ENCODE results near the gene ERP27. TPM values are rescaled to one million over a fixed set of nuclear protein-coding genes. Genes with fewer than 3 reads are reported as not detected.

The ERP27 gene
- polyA plus RNA-seq, 2 of the 4 experiments (the other 2 are of a cell fraction), result 0.09 to 0.28 TPM

GRCh38 chr12:14959463-14959862 is 21.1 kb upstream of the ERP27 start:
- no peak for TF ChIP-seq ATOH8 (CRISPR knock-in tag; IDR thresholded peaks at IDR 0.05; ENCODE audit: low read depth)
- no peak for TF ChIP-seq BCL3 (IDR thresholded peaks at IDR 0.05)
- no peak for TF ChIP-seq NPAS2 (CRISPR knock-in tag; IDR thresholded peaks at IDR 0.05; ENCODE audit: borderline replicate concordance)
- TF ChIP-seq USF2 (IDR thresholded peaks at IDR 0.05), result no peak
- TF ChIP-seq GATA3 (IDR thresholded peaks at IDR 0.05; ENCODE audit: borderline replicate concordance), result no peak
- no peak for TF ChIP-seq BHLHE40 (IDR thresholded peaks at IDR 0.05; ENCODE audit: low read depth, low read length)
- no peak for TF ChIP-seq RNF2 (IDR thresholded peaks at IDR 0.05; ENCODE audit: borderline replicate concordance, low read depth)
- TF ChIP-seq REST (IDR thresholded peaks at IDR 0.05), result no peak
- TF ChIP-seq HOXB13 (CRISPR knock-in tag; IDR thresholded peaks at IDR 0.05; ENCODE audit: low read depth), result no peak
- TF ChIP-seq PBX3 (IDR thresholded peaks at IDR 0.05), result no peak
- no peak for TF ChIP-seq CBX8 (IDR thresholded peaks at IDR 0.05)
- TF ChIP-seq CHD4 (IDR thresholded peaks at IDR 0.05; ENCODE audit: borderline replicate concordance), result no peak
- TF ChIP-seq TFCP2L1 (CRISPR knock-in tag; IDR thresholded peaks at IDR 0.05), result no peak
- TF ChIP-seq TP53 (CRISPR knock-in tag; IDR thresholded peaks at IDR 0.05), result no peak
- TF ChIP-seq CBX2 (IDR thresholded peaks at IDR 0.05; ENCODE audit: borderline replicate concordance, low read depth), result no peak
- no peak for TF ChIP-seq NFE2L2 (conservative IDR thresholded peaks at IDR 0.05; ENCODE audit: low read length)
- no peak for TF ChIP-seq ZSCAN20 (CRISPR knock-in tag; IDR thresholded peaks at IDR 0.05)
- no peak for TF ChIP-seq MAX (IDR thresholded peaks at IDR 0.05)
- no peak overlapping the region for H3K4me3 ChIP-seq
- no peak for DNase-seq (ENCODE audit: low read depth in 1 of 2, low spot score in 1 of 2)
- no peak overlapping the region for H3K27ac ChIP-seq
- no peak for ATAC-seq
- FAIRE-seq, result no peak
- POLR2A ChIA-PET, result no interaction called here
- CTCF ChIA-PET, result interaction anchor here (0.6 kb wide), 1 partner anchor 203 kb away, joined by 4 read pairs; no protein-coding TSS in a partner anchor
- H3K4me2 ChIP-seq, result no peak overlapping the region
- 53% methylated on average over 3 of the region's 3 CpGs for WGBS (ENCODE audit: missing lambda C conversion rate)
- H3K4me1 ChIP-seq, result peaks cover 8% of the 10 kb centered on the region; the same call in 1 of the 3 replicates
- H3K9me3 ChIP-seq, result no peaks in the 10 kb centered on the region

GRCh38 chr12:14959126-14959440 is 20.7 kb upstream of the ERP27 start:
- WGBS (ENCODE audit: missing lambda C conversion rate), result 90% methylated on average over 10 of the region's 10 CpGs
- FAIRE-seq (no peak), ATAC-seq (no peak), DNase-seq (ENCODE audit: low read depth in 1 of 2, low spot score in 1 of 2) (no peak)
- CTCF ChIA-PET, result interaction anchor here (0.6 kb wide), 1 partner anchor 203 kb away, joined by 4 read pairs; no protein-coding TSS in a partner anchor
- TF ChIP-seq CBX2 (IDR thresholded peaks at IDR 0.05; ENCODE audit: borderline replicate concordance, low read depth), result no peak
- no peak for TF ChIP-seq GATA3 (IDR thresholded peaks at IDR 0.05; ENCODE audit: borderline replicate concordance)
- no peak for TF ChIP-seq REST (IDR thresholded peaks at IDR 0.05)
- no peak for TF ChIP-seq NPAS2 (CRISPR knock-in tag; IDR thresholded peaks at IDR 0.05; ENCODE audit: borderline replicate concordance)
- Histone ChIP-seq H3K4me3 (no peak overlapping the region), H3K27ac (no peak overlapping the region), H3K9me3 (no peaks in the 10 kb centered on the region), H3K4me2 (no peak overlapping the region), H3K4me1 (peaks cover 8% of the 10 kb centered on the region; the same call in 1 of the 3 replicates)
- POLR2A ChIA-PET, result no interaction called here

Data from A549 (cell line).